Measurements from ENCODE around the gene IFI27.

IFI27 gene

GRCh38 chr14:94111276-94112095 lies 950 bp downstream of the IFI27 start:
- Histone ChIP-seq H3K9me3 (ENCODE audit: low read depth, low read length) (no peaks in the 10 kb centered on the region), H3K36me3 (ENCODE audit: insufficient read depth, low read length) (no peaks in the 10 kb centered on the region), H3K4me3 (no peak overlapping the region), H3K27ac (no peak overlapping the region), H3K9ac (ENCODE audit: insufficient read length) (no peak overlapping the region)
- no peak for DNase-seq (ENCODE audit: low read depth, low spot score)
- no peak for TF ChIP-seq EZH2 (IDR thresholded peaks at IDR 0.05)
- no peak for TF ChIP-seq POLR2AphosphoS5 (IDR thresholded peaks at IDR 0.05; ENCODE audit: borderline replicate concordance, low read depth, low read length)
- TF ChIP-seq FOXP2 (optimal IDR thresholded peaks at IDR 0.05; ENCODE audit: control extremely low read depth, extremely low read length, insufficient read depth), result no peak

DNA sequence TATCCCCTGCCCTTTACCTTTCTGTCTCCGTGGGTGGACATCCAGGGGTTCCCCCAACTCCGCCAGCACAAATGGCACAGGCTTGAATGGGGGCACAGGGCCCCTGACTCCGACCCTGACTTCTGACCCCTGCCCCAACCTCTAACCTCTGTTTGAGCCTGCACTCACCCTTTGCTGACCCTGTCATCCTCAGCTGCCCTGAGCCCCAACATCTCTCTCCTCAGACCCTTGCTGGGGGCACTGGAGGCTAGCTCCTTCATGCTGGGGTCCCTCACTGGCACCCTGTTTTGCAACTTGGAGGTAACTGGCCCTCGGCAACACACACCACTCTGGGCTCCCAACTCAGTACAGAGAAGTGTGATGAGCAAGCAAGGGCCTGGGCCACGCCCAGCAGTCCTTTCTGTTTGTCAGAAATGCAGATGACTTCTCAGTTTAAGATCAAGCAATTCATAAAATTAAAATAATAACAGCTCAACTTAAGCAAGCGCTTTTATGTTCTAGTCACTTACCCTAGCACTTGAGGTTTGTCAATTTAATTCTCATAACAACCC lies 2.1 kb downstream of the IFI27 start:
- H3K9ac ChIP-seq (ENCODE audit: insufficient read length), result no peak overlapping the region
- no peak for TF ChIP-seq EZH2 (IDR thresholded peaks at IDR 0.05)
- TF ChIP-seq POLR2AphosphoS5 (IDR thresholded peaks at IDR 0.05; ENCODE audit: borderline replicate concordance, low read depth, low read length), result no peak
- TF ChIP-seq FOXP2 (optimal IDR thresholded peaks at IDR 0.05; ENCODE audit: control extremely low read depth, extremely low read length, insufficient read depth), result no peak

GRCh38 chr14:94113073-94113472 lies 2.5 kb downstream of the IFI27 start:
- H3K27ac ChIP-seq, result no peak overlapping the region
- no peak overlapping the region for H3K4me3 ChIP-seq
- H3K9ac ChIP-seq (ENCODE audit: insufficient read length), result no peak overlapping the region
- DNase-seq (ENCODE audit: low read depth, low spot score), result no peak
- H3K9me3 ChIP-seq (ENCODE audit: low read depth, low read length), result no peaks in the 10 kb centered on the region
- TF ChIP-seq FOXP2 (optimal IDR thresholded peaks at IDR 0.05; ENCODE audit: control extremely low read depth, extremely low read length, insufficient read depth) (no peak), EZH2 (IDR thresholded peaks at IDR 0.05) (no peak), POLR2AphosphoS5 (IDR thresholded peaks at IDR 0.05; ENCODE audit: borderline replicate concordance, low read depth, low read length) (no peak)
- H3K36me3 ChIP-seq (ENCODE audit: insufficient read depth, low read length), result no peaks in the 10 kb centered on the region

More for the DNA sequence above, 2.1 kb downstream of the IFI27 start:
- Histone ChIP-seq H3K36me3 (ENCODE audit: insufficient read depth, low read length) (no peaks in the 10 kb centered on the region), H3K9me3 (ENCODE audit: low read depth, low read length) (no peaks in the 10 kb centered on the region), H3K4me3 (no peak overlapping the region), H3K27ac (no peak overlapping the region)
- no peak for DNase-seq (ENCODE audit: low read depth, low spot score)

DNA sequence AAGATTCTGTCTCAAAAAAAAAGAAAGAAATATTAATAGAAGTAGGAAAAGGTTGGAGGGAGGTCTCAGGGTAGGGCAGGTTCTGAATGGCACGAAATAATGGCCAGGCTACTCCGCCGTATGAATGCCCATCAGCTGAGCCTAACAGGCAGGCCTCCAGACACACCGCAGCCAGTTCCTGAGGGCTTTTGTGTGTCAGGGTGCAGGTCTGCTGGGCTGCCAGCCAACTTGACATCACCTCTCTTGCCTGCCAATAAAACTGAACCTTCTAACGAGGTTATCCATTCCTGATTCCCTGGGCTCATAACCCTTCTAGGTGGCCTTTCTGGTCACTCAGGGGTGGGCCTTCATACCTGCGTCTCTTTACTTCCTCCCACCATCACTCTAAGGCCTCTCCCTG lies 3.0 kb downstream of the IFI27 start:
- Histone ChIP-seq H3K9ac (ENCODE audit: insufficient read length) (no peak overlapping the region), H3K9me3 (ENCODE audit: low read depth, low read length) (no peaks in the 10 kb centered on the region), H3K36me3 (ENCODE audit: insufficient read depth, low read length) (no peaks in the 10 kb centered on the region), H3K27ac (no peak overlapping the region), H3K4me3 (no peak overlapping the region)
- TF ChIP-seq POLR2AphosphoS5 (IDR thresholded peaks at IDR 0.05; ENCODE audit: borderline replicate concordance, low read depth, low read length) (no peak), FOXP2 (optimal IDR thresholded peaks at IDR 0.05; ENCODE audit: control extremely low read depth, extremely low read length, insufficient read depth) (no peak), EZH2 (IDR thresholded peaks at IDR 0.05) (no peak)
- DNase-seq (ENCODE audit: low read depth, low spot score), result no peak

- DNase-seq (ENCODE audit: low read depth, low spot score), result no peak
- Histone ChIP-seq H3K4me3 (no peak overlapping the region), H3K9ac (ENCODE audit: insufficient read length) (no peak overlapping the region), H3K27ac (no peak overlapping the region), H3K9me3 (ENCODE audit: low read depth, low read length) (no peaks in the 10 kb centered on the region), H3K36me3 (ENCODE audit: insufficient read depth, low read length) (no peaks in the 10 kb centered on the region)
- TF ChIP-seq POLR2AphosphoS5 (IDR thresholded peaks at IDR 0.05; ENCODE audit: borderline replicate concordance, low read depth, low read length) (no peak), EZH2 (IDR thresholded peaks at IDR 0.05) (no peak), FOXP2 (optimal IDR thresholded peaks at IDR 0.05; ENCODE audit: control extremely low read depth, extremely low read length, insufficient read depth) (no peak)
These were observed 3.5 kb downstream of the IFI27 start for GRCh38 chr14:94113908-94114588.

DNA sequence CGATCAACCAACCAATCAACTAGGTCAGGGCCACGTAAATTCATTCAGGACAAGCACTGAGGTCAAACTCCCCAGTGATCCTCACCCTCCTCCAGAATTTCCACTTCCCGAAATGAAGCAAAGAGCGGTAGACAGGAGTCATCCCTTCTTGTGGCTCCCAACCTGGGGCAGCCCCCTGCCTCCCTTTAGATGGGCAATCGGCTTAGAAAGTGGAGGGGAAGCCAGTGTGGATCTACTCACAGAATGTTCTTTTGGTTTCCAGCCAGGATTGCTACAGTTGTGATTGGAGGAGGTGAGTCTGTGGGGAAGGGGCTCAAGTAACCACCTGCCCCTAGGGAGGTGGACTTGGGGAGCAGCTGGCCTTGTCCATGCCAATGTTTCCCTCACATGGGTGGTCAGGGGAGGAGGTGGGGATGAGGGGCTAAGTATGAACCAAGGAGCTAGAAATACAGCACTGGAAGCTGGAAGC lies 4.1 kb downstream of the IFI27 start:
- no peak for TF ChIP-seq EZH2 (IDR thresholded peaks at IDR 0.05)
- no peak for TF ChIP-seq FOXP2 (optimal IDR thresholded peaks at IDR 0.05; ENCODE audit: control extremely low read depth, extremely low read length, insufficient read depth)
- no peak for TF ChIP-seq POLR2AphosphoS5 (IDR thresholded peaks at IDR 0.05; ENCODE audit: borderline replicate concordance, low read depth, low read length)
- Histone ChIP-seq H3K9me3 (ENCODE audit: low read depth, low read length) (no peaks in the 10 kb centered on the region), H3K4me3 (no peak overlapping the region), H3K27ac (no peak overlapping the region), H3K36me3 (ENCODE audit: insufficient read depth, low read length) (no peaks in the 10 kb centered on the region), H3K9ac (ENCODE audit: insufficient read length) (no peak overlapping the region)
- DNase-seq (ENCODE audit: low read depth, low spot score), result no peak

- Histone ChIP-seq H3K36me3 (ENCODE audit: insufficient read depth, low read length) (no peaks in the 10 kb centered on the region), H3K9ac (ENCODE audit: insufficient read length) (no peak overlapping the region), H3K27ac (no peak overlapping the region), H3K4me3 (no peak overlapping the region), H3K9me3 (ENCODE audit: low read depth, low read length) (no peaks in the 10 kb centered on the region)
- TF ChIP-seq EZH2 (IDR thresholded peaks at IDR 0.05) (no peak), POLR2AphosphoS5 (IDR thresholded peaks at IDR 0.05; ENCODE audit: borderline replicate concordance, low read depth, low read length) (no peak), FOXP2 (optimal IDR thresholded peaks at IDR 0.05; ENCODE audit: control extremely low read depth, extremely low read length, insufficient read depth) (no peak)
- no peak for DNase-seq (ENCODE audit: low read depth, low spot score)
These were observed 4.6 kb downstream of the IFI27 start for GRCh38 chr14:94115058-94115591.

- Histone ChIP-seq H3K36me3 (ENCODE audit: insufficient read depth, low read length) (no peaks in the 10 kb centered on the region), H3K4me3 (no peak overlapping the region), H3K9me3 (ENCODE audit: low read depth, low read length) (no peaks in the 10 kb centered on the region), H3K9ac (ENCODE audit: insufficient read length) (no peak overlapping the region), H3K27ac (no peak overlapping the region)
- no peak for DNase-seq (ENCODE audit: low read depth, low spot score)
- TF ChIP-seq FOXP2 (optimal IDR thresholded peaks at IDR 0.05; ENCODE audit: control extremely low read depth, extremely low read length, insufficient read depth) (no peak), EZH2 (IDR thresholded peaks at IDR 0.05) (no peak), POLR2AphosphoS5 (IDR thresholded peaks at IDR 0.05; ENCODE audit: borderline replicate concordance, low read depth, low read length) (no peak)
These were observed 5.1 kb downstream of the IFI27 start for GRCh38 chr14:94115631-94116030.

Measured in SK-N-MC (cell line).